SK-N-SH (cell line): ENCODE data around the gene COL25A1.

Experiments
- CHD2 ChIP-seq: fragments of 150-350 bp; IDR thresholded peaks from 2 replicates; pipeline ENCODE4 v1.6.1; 2018; ENCODE audit warnings: low read length; ENCODE audit not compliant: partially characterized antibody
- FOXJ3 ChIP-seq: sonication (generic); formaldehyde crosslinking; IDR thresholded peaks from 2 replicates; pipeline ENCODE4 v1.5.1; 2020; ENCODE audit warnings: mild to moderate bottlenecking, missing genetic modification reagents
- GABPA ChIP-seq: IDR thresholded peaks from 2 replicates; pipeline ENCODE4 v1.4.0; 2012; ENCODE audit warnings: low read depth, mild to moderate bottlenecking
- POLR2AphosphoS5 ChIP-seq: IDR thresholded peaks from 2 replicates; pipeline ENCODE4 v1.6.1; 2012; ENCODE audit warnings: low read depth, low read length
- TCF12 ChIP-seq: IDR thresholded peaks from 2 replicates; pipeline ENCODE4 v1.4.0; 2012
- YY1 ChIP-seq: IDR thresholded peaks from 2 replicates; pipeline ENCODE4 v1.4.0; 2012; ENCODE audit warnings: low read depth, mild to moderate bottlenecking
- TF ChIP-seq, protein P1 (sequence below): fragments of 200-600 bp; sonication (generic); IDR thresholded peaks from 2 replicates; pipeline ENCODE4 v1.6.1; 2017; ENCODE audit warnings: antibody characterized with exemption, mild to moderate bottlenecking, moderate library complexity
- TF ChIP-seq, protein P2 (sequence below): IDR thresholded peaks from 2 replicates; pipeline ENCODE4 v1.6.1; 2012; ENCODE audit warnings: mild to moderate bottlenecking, low read depth, low read length, moderate library complexity
- TF ChIP-seq, protein P3 (sequence below): IDR thresholded peaks from 2 replicates; pipeline ENCODE4 v1.4.0; 2012; ENCODE audit warnings: low read depth

DNA sequence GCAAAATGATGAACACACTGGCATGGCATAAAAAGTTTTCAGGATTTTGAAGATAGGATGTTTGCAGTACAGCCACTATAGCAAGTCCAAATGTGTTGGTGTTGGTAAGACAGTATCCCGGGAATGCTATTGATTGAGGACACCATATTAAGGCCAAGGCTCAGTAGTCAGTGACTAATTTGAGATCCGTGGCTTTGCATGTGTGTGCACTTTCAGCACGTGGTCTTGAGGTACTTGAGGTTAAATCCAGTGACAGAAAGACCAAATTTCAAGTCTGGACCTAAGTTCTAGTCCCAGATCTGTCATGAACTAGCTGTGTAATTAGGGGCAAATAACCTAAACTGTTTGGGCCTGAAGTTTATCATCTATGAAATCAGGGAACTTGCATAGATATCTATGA is 463.1 kb downstream of the COL25A1 start:
- TF ChIP-seq, protein P1, sequence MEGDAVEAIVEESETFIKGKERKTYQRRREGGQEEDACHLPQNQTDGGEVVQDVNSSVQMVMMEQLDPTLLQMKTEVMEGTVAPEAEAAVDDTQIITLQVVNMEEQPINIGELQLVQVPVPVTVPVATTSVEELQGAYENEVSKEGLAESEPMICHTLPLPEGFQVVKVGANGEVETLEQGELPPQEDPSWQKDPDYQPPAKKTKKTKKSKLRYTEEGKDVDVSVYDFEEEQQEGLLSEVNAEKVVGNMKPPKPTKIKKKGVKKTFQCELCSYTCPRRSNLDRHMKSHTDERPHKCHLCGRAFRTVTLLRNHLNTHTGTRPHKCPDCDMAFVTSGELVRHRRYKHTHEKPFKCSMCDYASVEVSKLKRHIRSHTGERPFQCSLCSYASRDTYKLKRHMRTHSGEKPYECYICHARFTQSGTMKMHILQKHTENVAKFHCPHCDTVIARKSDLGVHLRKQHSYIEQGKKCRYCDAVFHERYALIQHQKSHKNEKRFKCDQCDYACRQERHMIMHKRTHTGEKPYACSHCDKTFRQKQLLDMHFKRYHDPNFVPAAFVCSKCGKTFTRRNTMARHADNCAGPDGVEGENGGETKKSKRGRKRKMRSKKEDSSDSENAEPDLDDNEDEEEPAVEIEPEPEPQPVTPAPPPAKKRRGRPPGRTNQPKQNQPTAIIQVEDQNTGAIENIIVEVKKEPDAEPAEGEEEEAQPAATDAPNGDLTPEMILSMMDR = no peak
- TF ChIP-seq, protein P2, sequence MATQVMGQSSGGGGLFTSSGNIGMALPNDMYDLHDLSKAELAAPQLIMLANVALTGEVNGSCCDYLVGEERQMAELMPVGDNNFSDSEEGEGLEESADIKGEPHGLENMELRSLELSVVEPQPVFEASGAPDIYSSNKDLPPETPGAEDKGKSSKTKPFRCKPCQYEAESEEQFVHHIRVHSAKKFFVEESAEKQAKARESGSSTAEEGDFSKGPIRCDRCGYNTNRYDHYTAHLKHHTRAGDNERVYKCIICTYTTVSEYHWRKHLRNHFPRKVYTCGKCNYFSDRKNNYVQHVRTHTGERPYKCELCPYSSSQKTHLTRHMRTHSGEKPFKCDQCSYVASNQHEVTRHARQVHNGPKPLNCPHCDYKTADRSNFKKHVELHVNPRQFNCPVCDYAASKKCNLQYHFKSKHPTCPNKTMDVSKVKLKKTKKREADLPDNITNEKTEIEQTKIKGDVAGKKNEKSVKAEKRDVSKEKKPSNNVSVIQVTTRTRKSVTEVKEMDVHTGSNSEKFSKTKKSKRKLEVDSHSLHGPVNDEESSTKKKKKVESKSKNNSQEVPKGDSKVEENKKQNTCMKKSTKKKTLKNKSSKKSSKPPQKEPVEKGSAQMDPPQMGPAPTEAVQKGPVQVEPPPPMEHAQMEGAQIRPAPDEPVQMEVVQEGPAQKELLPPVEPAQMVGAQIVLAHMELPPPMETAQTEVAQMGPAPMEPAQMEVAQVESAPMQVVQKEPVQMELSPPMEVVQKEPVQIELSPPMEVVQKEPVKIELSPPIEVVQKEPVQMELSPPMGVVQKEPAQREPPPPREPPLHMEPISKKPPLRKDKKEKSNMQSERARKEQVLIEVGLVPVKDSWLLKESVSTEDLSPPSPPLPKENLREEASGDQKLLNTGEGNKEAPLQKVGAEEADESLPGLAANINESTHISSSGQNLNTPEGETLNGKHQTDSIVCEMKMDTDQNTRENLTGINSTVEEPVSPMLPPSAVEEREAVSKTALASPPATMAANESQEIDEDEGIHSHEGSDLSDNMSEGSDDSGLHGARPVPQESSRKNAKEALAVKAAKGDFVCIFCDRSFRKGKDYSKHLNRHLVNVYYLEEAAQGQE = no peak
- TF ChIP-seq TCF12 = no peak
- TF ChIP-seq FOXJ3 (CRISPR knock-in tag) = no peak
- TF ChIP-seq GABPA = no peak
- TF ChIP-seq YY1 = no peak
- no peak for TF ChIP-seq CHD2
- no peak for TF ChIP-seq POLR2AphosphoS5
- TF ChIP-seq, protein P3, sequence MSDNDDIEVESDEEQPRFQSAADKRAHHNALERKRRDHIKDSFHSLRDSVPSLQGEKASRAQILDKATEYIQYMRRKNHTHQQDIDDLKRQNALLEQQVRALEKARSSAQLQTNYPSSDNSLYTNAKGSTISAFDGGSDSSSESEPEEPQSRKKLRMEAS = no peak
